ENCODE measurements around the gene CALN1.

GRCh38 chr7:72152161-72153131 lies 259.7 kb downstream of the CALN1 start:
- TF ChIP-seq CTCF (IDR thresholded peaks at IDR 0.05) = no peak
- TF ChIP-seq POLR2A (IDR thresholded peaks at IDR 0.05) = peak in 1 of 2 donors; percentile 54
